CMK (cell line): ENCODE data around the gene HTT.

Source experiments
- DNase-seq: peaks from one replicate; pipeline ENCODE4 v3.0.0-alpha.2; 2010; ENCODE audit warnings: low read depth

HTT gene

GRCh38 chr4:3234171-3235029, 159.9 kb downstream of the HTT start:
- DNase-seq, result no peak

- DNase-seq, result no peak
Observed at GRCh38 chr4:3235030-3235345, 160.5 kb downstream of the HTT start.

- DNase-seq, result no peak
Observed at GRCh38 chr4:3235581-3235980, 161.1 kb downstream of the HTT start.

GRCh38 chr4:3236326-3236878, 161.9 kb downstream of the HTT start:
- DNase-seq, result no peak

- no peak for DNase-seq
Observed at GRCh38 chr4:3237266-3237665, 162.8 kb downstream of the HTT start.

GRCh38 chr4:3237712-3238560, 163.5 kb downstream of the HTT start:
- no peak for DNase-seq

- DNase-seq, result no peak
Observed at GRCh38 chr4:3238721-3239120, 164.2 kb downstream of the HTT start.

- no peak for DNase-seq
Observed at GRCh38 chr4:3239303-3239702, 164.8 kb downstream of the HTT start.

- no peak for DNase-seq
Observed at GRCh38 chr4:3239998-3240920, 165.8 kb downstream of the HTT start.

- no peak for DNase-seq
Observed at GRCh38 chr4:3240936-3241522, 166.5 kb downstream of the HTT start.

- DNase-seq, result no peak
Observed at GRCh38 chr4:3241898-3242524, 167.5 kb downstream of the HTT start.

- DNase-seq, result no peak
Observed at GRCh38 chr4:3243136-3243780, 168.8 kb downstream of the HTT start.

GRCh38 chr4:3244002-3244401, 169.5 kb downstream of the HTT start:
- no peak for DNase-seq

- DNase-seq, result no peak
Observed at GRCh38 chr4:3244747-3245146, 170.3 kb downstream of the HTT start.

GRCh38 chr4:3245676-3246075, 171.2 kb downstream of the HTT start:
- DNase-seq, result no peak

GRCh38 chr4:3246458-3247398, 172.2 kb downstream of the HTT start:
- DNase-seq, result no peak

- DNase-seq, result no peak
Observed at GRCh38 chr4:3247399-3248177, 173.1 kb downstream of the HTT start.

- no peak for DNase-seq
Observed at GRCh38 chr4:3248178-3248480, 173.6 kb downstream of the HTT start.
